SK-N-MC (cell line): Measurements from ENCODE around the gene MISP.

Experiments
- EZH2 ChIP-seq: fragments of 200-600 bp; sonication (generic); IDR thresholded peaks from one replicate; pipeline ENCODE4 v1.6.1; 2017; ENCODE audit warnings: antibody characterized with exemption
- FOXP2 ChIP-seq: optimal IDR thresholded peaks from 2 replicates; pipeline ENCODE3; 2011; ENCODE audit warnings: mild to moderate bottlenecking, moderate library complexity; ENCODE audit not compliant: insufficient read depth; ENCODE audit errors: extremely low read length, control extremely low read depth
- POLR2AphosphoS5 ChIP-seq: IDR thresholded peaks from 2 replicates; pipeline ENCODE4 v1.6.1; 2012; ENCODE audit warnings: mild to moderate bottlenecking, low read depth, low read length, borderline replicate concordance

GRCh38 chr19:715347-715746 lies 35.6 kb upstream of the MISP start:
- TF ChIP-seq EZH2 (no peak), POLR2AphosphoS5 (no peak), FOXP2 (no peak)
